Measurements from ENCODE around the gene WBP2NL. TPM values are rescaled to one million over a fixed set of nuclear protein-coding genes. Genes with fewer than 3 reads are reported as not detected.

Gene WBP2NL
- total RNA-seq, 1 donor from 2014 or later = not detected

DNA sequence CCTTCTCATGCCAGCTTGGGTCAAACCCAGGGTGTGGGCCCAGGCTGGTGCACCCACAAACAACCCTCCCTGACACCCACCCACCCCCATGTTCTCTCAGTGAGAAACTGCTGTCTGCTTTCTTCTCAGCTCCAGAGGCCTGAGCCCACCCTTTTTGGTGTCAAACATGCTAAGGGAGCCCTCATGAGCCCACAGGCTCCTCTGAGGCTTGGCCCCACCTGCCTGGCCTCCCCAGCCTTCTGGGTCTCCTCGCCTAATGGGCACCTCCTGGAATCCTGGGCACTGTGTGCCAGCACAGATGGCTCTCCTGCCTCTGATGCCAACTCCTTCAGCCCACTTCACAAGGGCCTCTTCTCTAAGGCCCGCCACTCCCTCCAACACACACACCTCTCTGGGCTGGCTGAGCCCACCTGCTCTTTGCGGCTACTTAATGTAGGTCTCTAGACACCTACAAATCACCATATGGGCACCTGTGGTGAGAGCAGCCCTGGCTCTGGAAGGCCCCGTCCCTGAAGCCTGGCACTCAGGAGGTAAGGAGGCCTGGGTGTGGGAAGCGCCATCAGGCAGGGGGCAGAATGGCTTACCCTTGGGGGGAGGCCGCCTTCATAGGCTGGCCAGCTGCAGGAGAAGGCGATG lies 67.7 kb downstream of the WBP2NL start:
- peaks cover 0 to 9% of the 10 kb centered on the region in 2 donors for H3K4me1 ChIP-seq
- no peak overlapping the region for H3K27ac ChIP-seq
- DNase-seq (ENCODE audit: low spot score in 2 of 2) = no peak
- intact Hi-C loops (cut with DNase I) = no loop called here
- TF ChIP-seq, protein P1, sequence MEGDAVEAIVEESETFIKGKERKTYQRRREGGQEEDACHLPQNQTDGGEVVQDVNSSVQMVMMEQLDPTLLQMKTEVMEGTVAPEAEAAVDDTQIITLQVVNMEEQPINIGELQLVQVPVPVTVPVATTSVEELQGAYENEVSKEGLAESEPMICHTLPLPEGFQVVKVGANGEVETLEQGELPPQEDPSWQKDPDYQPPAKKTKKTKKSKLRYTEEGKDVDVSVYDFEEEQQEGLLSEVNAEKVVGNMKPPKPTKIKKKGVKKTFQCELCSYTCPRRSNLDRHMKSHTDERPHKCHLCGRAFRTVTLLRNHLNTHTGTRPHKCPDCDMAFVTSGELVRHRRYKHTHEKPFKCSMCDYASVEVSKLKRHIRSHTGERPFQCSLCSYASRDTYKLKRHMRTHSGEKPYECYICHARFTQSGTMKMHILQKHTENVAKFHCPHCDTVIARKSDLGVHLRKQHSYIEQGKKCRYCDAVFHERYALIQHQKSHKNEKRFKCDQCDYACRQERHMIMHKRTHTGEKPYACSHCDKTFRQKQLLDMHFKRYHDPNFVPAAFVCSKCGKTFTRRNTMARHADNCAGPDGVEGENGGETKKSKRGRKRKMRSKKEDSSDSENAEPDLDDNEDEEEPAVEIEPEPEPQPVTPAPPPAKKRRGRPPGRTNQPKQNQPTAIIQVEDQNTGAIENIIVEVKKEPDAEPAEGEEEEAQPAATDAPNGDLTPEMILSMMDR (IDR thresholded peaks at IDR 0.05) = no peak
- no peaks in the 10 kb centered on the region for H3K27me3 ChIP-seq
- H3K9me3 ChIP-seq = no peaks in the 10 kb centered on the region
- no peak overlapping the region for H3K4me3 ChIP-seq
- H3K36me3 ChIP-seq = peaks cover 32 to 54% of the 10 kb centered on the region in 2 donors

DNA sequence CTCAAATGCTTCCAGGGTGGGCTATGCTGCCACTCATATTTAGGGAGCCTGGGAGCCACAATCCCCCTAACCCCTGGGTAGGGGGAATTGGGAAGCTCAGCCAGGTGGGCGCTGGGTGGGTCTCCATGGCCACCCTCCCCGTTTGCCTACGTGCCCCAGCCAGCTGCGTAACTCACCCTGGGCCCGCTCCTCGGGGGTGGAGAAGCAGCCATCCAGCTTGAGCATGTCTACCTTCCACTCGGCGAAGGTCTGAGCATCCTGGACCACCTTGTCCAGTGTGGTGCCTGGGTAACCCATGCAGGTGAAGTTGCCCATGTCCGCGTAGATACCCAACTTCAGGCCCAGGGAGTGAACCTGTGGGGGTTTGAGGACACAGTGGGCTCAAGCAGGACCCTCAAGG lies 68.3 kb downstream of the WBP2NL start:
- Histone ChIP-seq H3K27ac (no peak overlapping the region), H3K4me1 (peaks cover 0 to 15% of the 10 kb centered on the region in 2 donors), H3K9me3 (no peaks in the 10 kb centered on the region), H3K36me3 (peaks cover 26 to 49% of the 10 kb centered on the region in 2 donors), H3K27me3 (no peaks in the 10 kb centered on the region), H3K4me3 (no peak overlapping the region)
- intact Hi-C loops (cut with DNase I) = no loop called here
- DNase-seq (ENCODE audit: low spot score in 2 of 2) = no peak
- TF ChIP-seq, protein P1 (IDR thresholded peaks at IDR 0.05) = no peak

DNA sequence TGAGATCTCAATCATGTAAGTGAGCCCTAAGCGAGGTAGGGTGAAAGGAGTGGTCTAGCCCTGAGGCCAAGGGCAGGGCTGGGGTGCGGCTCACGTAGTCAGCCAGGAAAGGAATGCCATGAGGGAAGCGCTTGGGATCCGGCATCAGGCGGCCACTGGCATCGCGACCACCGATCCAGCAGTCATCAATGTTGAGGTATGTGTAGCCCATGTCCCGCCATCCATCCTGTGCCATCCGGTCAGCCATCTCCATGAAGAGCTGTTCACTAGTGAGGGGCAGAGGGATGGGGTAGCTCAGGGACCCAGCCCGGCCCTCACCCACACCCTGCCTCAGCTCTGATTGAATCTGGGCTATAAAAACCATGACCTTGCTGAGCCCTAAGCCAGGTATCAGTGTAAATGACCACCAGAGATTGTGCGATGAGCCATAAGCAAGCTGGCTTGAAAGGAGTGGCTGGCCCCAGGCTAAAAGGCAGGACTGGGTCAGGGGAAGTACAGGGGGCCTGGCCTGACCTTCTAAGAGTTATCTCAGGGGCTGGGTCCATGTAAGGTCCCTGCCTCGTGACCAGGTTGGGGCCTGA lies 69.2 kb downstream of the WBP2NL start:
- Histone ChIP-seq H3K9me3 (no peaks in the 10 kb centered on the region), H3K27ac (no peak overlapping the region), H3K4me3 (no peak overlapping the region), H3K27me3 (no peaks in the 10 kb centered on the region), H3K4me1 (peaks cover 0 to 15% of the 10 kb centered on the region in 2 donors), H3K36me3 (peaks cover 18 to 41% of the 10 kb centered on the region in 2 donors)
- intact Hi-C loops (cut with DNase I) = no loop called here
- TF ChIP-seq, protein P1 (IDR thresholded peaks at IDR 0.05) = no peak
- DNase-seq (ENCODE audit: low spot score in 2 of 2) = no peak

DNA sequence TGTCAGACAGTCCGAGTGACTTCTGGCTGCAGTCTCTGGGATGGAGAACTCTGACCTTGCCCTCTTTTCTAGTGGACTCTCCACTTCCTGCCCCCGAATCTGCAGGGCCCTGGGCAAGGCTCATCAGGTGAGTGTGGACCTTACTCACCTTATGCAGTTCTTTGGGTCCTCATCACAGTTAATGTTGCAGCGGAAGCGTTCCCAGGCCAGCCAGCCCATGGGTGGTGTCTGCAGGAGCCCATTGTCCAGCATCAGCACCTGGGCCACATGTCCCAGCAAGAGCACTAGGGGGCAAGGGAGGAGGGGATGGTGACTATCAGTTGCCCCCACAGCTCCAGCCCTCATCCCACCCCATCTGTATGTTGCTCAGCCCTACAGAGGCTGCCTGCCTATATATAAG lies 69.7 kb downstream of the WBP2NL start:
- intact Hi-C loops (cut with DNase I) = no loop called here
- TF ChIP-seq, protein P1 (IDR thresholded peaks at IDR 0.05) = no peak
- no peaks in the 10 kb centered on the region for H3K9me3 ChIP-seq
- no peak for DNase-seq (ENCODE audit: low spot score in 2 of 2)
- H3K27ac ChIP-seq = no peak overlapping the region
- H3K4me1 ChIP-seq = peaks cover 0 to 15% of the 10 kb centered on the region in 2 donors
- H3K36me3 ChIP-seq = peaks cover 14 to 36% of the 10 kb centered on the region in 2 donors
- H3K27me3 ChIP-seq = no peaks in the 10 kb centered on the region
- H3K4me3 ChIP-seq = no peak overlapping the region

GRCh38 chr22:42069801-42070516 lies 71.4 kb downstream of the WBP2NL start:
- no peak for DNase-seq (ENCODE audit: low spot score in 2 of 2)
- intact Hi-C loops (cut with DNase I) = loop anchor here (1.0 to 10.0 kb wide), 4 partner anchors 9 to 1115 kb away; partner anchors contain the start of genes CENPM, NDUFA6, SMDT1 and TTLL12
- Histone ChIP-seq H3K27ac (peak overlapping the region; percentile 81 to 84), H3K36me3 (peaks cover 14 to 30% of the 10 kb centered on the region in 2 donors), H3K27me3 (no peaks in the 10 kb centered on the region), H3K4me3 (peak overlapping the region; percentile 46 to 73), H3K9me3 (no peaks in the 10 kb centered on the region), H3K4me1 (peaks cover 0 to 23% of the 10 kb centered on the region in 2 donors)
- TF ChIP-seq, protein P1 (IDR thresholded peaks at IDR 0.05) = no peak

All from ascending aorta (tissue), 2 donors.